Eye (tissue), 1 donor: ENCODE measurements around the gene TNXB.
"Not testable (repeated sequence)": the region's sequence is repeated elsewhere in the genome, so short reads cannot be mapped to it uniquely, and the experiment has no call there.

Experiments
- DNase-seq: peaks from one replicate; pipeline ENCODE4 v3.0.0-alpha.2; 2015

The TNXB gene

DNA sequence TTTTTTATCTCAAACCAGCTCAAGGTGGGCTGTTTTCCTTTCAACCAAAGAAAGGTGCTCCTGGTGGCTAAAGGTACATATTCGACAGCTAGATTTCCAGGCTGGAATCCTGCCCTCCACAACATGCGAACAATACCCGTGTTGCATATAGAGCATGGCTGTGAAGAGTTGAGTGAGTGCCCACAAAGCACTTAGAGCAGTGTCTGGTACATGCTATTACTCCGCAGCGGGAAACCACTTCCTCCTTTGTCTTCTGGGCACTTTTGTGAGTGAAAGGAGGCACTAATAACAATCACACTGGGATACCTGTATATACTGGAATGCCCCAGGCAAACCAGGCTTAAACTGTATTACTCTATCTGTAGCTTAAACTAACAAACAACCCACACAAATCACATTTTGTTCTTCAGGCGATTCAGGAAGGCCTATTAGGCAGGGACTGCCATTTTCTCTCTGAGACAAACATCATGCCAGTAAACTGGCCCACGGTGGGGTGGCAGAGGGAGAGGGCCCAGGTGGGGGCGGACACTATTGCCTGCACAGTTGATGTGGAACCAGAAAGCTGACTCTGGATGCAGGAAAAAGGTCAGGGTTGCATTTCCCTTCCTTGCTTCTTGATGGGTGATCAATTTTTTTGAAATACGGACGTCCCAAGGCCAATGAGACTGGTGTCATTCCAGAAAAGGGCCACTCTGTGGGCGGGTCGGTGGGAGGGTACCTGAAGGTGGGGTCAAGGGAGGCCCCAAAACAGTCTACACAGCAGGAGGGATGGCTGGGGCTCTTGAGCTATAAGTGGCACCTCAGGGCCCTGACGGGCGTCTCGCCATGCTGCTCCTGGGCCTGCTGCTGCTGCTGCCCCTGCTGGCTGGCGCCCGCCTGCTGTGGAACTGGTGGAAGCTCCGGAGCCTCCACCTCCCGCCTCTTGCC lies 71.3 kb downstream of the TNXB start, which contains the start of gene CYP21A2:
TSS of gene CYP21A2 (plus strand) at position 818 of the 927 bp plus-strand sequence. CDS start at position 826, 8 bp downstream.
- not testable (repeated sequence) for DNase-seq

DNA sequence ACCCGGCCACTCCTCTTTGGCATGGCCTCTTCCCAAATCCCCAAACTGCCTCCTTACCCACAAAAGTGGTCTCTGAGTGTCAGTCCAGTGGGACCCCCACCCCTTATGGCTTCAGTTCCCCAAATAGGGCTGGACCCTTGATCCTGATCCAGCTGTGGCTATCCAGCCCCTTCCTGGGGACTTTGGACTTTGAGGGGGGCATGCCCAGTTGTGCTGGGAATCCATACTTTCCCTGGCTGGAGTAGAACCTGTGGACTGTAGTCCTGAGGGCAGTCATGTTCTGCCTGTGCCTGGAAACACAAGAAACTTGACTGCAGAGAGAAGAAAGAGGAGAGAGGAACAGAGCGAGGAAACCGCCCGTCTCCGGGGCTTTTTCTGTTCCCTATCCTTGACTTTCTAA lies 72.0 kb downstream of the TNXB start:
- DNase-seq: not testable (repeated sequence)

DNA sequence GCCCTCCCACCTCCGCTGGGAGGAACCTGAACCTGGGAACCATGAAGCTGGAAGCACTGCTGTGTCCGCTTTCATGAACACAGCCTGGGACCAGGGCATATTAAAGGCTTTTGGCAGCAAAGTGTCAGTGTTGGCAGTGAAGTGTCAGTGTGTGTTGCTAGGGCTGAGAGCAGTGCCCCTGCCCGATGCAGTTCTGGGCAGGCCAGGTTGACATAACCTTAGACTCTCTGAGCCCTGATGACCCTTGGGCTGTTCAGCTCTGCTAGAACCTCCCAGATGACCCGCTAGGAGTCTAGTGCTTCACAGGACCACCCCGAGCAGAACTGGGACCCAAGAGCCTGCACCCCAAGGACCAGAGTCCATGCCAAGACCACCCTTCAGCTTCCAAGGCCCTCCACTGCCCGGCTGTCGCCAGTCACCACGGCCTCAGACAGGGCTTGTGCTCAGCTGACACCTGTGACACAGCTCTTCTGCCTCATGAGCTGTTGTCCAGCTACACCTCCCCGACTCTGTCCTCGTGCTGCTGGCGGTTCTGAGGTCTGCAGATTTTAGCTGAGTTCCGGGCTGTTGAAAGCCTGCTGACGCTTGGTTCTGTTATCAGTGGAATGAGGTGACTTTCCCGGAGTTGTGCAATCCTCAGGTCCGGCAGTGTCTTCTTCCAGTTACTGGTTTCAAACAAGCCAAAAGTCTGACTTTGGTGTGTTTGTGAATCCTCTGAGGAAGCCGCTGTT lies 73.7 kb downstream of the TNXB start:
- DNase-seq: not testable (repeated sequence)

DNA sequence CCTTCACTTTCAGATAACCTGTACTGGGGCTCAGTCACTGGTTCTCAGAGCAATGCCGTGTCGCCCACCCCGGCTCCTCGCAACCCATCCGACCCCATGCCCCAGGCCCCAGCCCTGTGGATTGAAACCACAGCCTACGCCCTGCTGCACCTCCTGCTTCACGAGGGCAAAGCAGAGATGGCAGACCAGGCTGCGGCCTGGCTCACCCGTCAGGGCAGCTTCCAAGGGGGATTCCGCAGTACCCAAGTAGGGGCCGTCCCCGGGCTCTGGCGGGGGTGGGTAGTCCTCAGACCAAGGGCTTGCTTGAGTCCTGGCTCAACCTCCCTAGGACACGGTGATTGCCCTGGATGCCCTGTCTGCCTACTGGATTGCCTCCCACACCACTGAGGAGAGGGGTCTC lies 79.6 kb downstream of the TNXB start:
- not testable (repeated sequence) for DNase-seq

DNA sequence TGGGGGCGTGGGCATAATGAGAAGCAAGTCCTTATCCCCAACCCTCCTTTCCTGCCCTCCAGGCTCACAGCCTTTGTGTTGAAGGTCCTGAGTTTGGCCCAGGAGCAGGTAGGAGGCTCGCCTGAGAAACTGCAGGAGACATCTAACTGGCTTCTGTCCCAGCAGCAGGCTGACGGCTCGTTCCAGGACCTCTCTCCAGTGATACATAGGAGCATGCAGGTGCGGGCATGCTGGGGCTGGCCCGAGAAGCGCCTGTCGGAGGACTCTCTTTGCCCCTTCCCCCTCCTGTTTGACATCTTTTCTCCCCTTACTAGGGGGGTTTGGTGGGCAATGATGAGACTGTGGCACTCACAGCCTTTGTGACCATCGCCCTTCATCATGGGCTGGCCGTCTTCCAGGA lies 80.5 kb downstream of the TNXB start:
- DNase-seq: not testable (repeated sequence)

DNA sequence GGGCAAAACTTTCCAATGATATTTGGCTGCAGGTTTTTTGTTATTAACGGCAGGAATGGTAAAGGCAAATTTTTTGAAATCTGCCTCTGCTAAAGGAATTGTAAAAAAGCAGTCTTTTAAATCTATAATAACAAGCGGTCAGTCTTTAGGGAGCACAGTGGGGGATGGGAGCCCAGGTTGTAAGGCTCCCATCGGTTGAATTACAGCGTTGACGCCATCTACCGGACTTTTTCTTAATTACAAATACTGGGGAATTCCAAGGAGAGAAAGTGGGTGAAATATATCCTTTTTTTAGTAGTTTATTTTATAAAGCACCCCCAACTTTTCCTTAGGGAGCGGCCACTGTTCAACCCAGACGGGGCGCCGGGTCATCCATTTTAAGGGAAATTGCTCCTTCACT lies 87.0 kb downstream of the TNXB start:
- DNase-seq: not testable (repeated sequence)

DNA sequence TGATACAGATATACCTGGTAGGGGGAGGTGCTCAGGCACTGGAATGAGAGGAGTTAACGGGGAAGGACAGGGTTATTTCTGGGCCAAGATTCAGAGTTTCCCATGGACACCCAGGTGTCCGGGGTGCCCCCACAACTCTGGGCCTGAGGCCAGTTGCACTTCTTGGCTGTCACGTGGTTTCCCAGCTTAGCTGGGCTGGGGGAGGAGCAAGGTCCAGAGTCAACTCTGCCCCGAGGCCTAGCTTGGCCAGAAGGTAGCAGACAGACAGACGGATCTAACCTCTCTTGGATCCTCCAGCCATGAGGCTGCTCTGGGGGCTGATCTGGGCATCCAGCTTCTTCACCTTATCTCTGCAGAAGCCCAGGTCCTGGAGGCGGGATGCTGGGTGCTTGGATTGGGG lies 94.6 kb downstream of the TNXB start, which contains the start of gene C4B:
TSS of gene C4B (plus strand) at position 249 of the 400 bp plus-strand sequence. CDS start at position 300, 51 bp downstream.
- not testable (repeated sequence) for DNase-seq

DNA sequence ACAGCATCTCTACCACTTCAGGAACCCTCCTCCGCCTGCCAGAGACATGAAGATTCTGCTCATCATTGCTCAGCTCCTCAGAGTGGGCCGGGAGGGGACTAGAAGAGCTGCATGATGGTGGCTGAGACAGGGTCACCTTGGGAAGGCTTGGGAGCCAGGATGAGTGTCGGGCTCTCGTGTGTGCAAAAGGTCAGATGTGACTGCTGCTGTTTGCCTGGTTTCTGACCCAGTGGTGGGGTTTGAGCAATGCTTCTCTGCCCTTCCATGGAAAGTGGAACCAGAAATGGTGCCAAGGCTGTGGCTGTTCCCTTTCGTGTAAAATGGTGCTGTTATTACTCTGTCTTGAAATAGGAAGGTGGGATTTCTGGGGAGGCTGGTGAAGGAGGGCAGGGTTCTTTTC lies 95.4 kb downstream of the TNXB start:
- not testable (repeated sequence) for DNase-seq

DNA sequence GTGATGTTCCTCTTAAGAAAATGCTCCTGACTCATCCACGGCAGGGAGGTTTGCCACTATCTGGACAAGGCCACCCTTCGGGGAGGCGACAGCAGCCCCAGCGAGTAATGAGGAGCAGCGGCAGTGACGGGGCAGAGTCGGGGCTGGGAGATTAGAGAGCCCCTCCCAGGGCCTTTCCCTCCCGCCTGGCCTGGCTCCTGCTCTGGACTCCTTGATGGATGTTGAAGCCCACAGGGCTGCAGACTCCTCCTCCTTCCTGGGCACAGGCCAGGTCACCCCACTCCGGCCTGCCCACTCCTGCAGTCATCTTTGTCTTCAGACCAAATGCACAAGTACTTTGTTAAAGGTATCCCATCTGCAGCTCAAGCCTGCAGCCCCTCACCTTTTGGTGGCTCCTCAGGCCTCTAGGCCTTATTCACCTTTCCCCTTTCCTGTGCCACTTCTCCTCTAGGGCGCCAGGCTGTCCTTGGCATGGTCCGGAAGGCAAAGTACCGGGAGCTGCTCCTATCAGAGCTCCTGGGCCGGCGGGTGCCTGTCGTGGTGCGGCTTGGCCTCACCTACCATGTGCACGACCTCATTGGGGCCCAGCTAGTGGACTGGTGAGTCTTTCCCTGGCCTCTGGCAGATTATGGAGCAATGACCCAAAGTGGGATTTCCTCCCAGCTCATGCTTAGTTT lies 96.1 kb downstream of the TNXB start:
- DNase-seq: not testable (repeated sequence)

DNA sequence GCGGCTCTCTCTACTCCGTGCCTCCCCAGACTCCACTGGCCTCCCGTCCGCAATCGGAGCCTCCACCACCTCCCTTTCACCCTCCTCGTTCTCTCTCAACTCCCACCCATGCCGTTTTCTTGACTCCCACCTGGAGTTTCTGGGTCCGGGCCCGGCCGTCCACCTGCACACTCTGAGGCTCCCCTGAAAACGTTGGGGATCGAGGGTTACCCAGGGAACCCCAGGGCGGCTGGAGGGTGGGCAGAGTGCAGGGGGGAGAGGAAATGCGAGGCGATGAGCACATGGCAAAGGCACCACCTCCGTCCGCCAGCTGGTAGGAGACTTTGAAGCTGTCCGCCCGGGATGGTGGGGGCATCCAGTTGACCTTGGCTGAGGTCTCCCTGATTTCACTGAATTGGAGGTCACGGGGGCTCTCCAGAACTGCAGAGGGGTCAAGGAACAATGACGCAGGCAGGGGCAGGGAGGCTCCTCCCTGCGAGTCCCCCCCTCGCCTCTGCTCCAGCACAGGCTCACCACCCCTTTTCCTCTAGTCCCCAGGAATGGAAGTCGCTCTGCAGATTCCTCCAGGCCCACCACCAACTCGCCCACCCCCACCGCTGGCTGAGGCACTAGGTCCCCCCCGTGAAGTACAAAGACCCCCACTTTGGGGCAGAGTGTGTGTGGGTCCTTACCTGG lies 98.1 kb downstream of the TNXB start:
- not testable (repeated sequence) for DNase-seq

DNA sequence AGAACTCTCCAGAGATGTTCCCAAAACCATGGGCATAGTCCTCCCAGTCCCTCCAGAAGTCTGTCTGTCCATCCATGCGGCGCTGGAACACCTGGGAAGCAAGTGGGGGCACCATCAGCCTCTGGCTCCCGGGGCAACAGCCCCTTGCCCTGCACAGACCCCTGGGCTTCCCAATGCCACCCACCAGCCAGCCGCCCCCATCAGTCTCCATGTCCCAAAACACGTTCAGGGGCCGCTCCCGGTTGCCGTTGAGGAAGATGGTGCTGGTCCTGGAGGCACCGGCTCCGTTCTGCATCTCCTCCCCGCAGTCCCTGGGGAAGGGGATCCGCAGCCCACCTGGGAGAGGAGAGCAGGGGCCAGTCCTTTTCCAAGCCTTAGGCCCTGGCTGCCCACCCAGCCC lies 99.6 kb downstream of the TNXB start:
- not testable (repeated sequence) for DNase-seq

DNA sequence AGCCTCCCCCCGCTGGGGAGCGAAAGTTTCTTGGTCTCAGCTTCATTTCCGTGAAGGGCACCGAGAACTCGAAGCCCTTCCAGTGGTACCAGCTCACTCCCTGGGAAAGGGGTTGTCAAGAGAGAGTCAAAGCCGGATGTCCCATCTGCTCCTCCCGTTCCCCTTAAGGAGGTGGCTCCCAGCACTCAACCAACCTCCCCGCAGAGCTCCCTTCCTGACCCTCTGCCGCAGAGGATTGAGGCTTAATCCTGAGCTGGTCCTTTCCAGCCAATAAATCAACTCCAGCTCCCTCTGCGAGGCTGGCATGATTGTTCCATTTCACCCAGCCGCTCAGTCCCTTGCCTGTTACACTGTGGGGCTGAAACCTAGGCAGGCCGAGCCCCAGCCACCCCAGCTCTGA lies 100.5 kb downstream of the TNXB start:
- DNase-seq: not testable (repeated sequence)

DNA sequence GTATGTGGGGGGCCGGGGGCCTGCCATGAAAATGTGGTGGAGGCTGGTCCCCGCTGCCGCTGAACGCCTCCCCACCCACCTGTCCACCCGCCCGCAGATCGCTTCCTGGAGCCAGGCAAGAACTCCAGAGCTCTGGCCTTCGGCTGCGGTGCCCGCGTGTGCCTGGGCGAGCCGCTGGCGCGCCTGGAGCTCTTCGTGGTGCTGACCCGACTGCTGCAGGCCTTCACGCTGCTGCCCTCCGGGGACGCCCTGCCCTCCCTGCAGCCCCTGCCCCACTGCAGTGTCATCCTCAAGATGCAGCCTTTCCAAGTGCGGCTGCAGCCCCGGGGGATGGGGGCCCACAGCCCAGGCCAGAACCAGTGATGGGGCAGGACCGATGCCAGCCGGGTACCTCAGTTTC lies 101.1 kb downstream of the TNXB start:
- DNase-seq: not testable (repeated sequence)

DNA sequence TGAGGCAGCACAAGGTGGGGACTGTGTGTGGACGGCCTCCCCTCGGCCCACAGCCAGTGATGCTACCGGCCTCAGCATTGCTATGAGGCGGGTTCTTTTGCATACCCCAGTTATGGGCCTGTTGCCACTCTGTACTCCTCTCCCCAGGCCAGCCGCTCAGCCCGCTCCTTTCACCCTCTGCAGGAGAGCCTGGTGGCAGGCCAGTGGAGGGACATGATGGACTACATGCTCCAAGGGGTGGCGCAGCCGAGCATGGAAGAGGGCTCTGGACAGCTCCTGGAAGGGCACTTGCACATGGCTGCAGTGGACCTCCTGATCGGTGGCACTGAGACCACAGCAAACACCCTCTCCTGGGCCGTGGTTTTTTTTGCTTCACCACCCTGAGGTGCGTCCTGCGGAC lies 102.1 kb downstream of the TNXB start:
- DNase-seq: not testable (repeated sequence)

DNA sequence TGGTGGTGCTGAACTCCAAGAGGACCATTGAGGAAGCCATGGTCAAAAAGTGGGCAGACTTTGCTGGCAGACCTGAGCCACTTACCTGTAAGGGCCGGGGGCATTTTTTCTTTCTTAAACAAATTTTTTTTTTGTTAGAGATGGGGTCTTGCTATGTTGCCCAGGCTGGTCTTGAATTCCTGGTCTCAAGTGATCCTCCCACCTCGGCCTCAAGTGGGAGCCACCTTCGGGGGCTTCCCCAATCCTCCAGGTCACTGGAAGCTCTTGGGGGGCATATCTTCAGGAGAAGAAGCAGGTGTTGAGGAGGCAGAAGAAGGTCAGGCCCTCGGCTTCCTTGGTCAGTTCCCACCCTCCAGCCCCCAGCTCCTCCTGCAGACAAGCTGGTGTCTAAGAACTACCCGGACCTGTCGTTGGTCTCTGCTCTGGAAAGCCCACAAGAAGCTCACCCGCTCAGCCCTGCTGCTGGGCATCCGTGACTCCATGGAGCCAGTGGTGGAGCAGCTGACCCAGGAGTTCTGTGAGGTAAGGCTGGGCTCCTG lies 103.1 kb downstream of the TNXB start:
- not testable (repeated sequence) for DNase-seq

DNA sequence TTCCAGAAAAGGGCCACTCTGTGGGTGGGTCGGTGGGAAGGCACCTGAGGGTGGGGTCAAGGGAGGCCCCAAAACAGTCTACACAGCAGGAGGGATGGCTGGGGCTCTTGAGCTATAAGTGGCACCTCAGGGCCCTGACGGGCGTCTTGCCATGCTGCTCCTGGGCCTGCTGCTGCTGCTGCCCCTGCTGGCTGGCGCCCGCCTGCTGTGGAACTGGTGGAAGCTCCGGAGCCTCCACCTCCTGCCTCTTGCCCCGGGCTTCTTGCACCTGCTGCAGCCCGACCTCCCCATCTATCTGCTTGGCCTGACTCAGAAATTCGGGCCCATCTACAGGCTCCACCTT lies 103.6 kb downstream of the TNXB start:
- DNase-seq: not testable (repeated sequence)

DNA sequence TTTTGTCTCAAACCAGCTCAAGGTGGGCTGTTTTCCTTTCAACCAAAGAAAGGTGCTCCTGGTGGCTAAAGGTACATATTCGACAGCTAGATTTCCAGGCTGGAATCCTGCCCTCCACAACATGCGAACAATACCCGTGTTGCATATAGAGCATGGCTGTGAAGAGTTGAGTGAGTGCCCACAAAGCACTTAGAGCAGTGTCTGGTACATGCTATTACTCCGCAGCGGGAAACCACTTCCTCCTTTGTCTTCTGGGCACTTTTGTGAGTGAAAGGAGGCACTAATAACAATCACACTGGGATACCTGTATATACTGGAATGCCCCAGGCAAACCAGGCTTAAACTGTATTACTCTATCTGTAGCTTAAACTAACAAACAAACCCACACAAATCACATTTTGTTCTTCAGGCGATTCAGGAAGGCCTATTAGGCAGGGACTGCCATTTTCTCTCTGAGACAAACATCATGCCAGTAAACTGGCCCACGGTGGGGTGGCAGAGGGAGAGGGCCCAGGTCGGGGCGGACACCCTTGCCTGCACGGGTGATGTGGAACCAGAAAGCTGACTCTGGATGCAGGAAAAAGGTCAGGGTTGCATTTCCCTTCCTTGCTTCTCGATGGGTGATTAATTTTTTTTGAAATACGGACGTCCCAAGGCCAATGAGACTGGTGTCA lies 104.1 kb downstream of the TNXB start:
- DNase-seq: not testable (repeated sequence)

DNA sequence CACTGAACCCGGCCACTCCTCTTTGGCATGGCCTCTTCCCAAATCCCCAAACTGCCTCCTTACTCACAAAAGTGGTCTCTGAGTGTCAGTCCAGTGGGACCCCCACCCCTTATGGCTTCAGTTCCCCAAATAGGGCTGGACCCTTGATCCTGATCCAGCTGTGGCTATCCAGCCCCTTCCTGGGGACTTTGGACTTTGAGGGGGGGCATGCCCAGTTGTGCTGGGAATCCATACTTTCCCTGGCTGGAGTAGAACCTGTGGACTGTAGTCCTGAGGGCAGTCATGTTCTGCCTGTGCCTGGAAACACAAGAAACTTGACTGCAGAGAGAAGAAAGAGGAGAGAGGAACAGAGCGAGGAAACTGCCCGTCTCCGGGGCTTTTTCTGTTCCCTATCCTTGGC lies 104.7 kb downstream of the TNXB start:
- DNase-seq: not testable (repeated sequence)

DNA sequence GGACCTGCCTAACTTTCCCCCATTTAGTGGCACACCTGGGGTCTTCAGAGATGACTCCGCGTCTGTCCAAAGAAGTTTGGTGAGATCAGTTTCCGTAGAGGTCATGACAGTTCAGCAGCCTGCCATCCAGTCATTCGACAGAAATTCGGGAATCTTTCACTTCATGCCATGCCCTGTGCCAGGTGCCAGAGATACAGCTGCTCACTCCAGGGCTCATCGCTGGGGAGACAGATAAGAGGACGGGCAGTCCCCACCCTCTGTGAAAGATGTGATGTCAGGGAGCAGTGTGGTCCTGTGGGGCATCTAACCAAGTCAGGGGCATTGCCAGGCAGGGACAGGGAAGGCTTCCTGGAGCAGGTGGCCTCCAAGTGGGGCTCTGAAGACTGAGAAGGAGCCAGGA lies 105.8 kb downstream of the TNXB start:
- not testable (repeated sequence) for DNase-seq

DNA sequence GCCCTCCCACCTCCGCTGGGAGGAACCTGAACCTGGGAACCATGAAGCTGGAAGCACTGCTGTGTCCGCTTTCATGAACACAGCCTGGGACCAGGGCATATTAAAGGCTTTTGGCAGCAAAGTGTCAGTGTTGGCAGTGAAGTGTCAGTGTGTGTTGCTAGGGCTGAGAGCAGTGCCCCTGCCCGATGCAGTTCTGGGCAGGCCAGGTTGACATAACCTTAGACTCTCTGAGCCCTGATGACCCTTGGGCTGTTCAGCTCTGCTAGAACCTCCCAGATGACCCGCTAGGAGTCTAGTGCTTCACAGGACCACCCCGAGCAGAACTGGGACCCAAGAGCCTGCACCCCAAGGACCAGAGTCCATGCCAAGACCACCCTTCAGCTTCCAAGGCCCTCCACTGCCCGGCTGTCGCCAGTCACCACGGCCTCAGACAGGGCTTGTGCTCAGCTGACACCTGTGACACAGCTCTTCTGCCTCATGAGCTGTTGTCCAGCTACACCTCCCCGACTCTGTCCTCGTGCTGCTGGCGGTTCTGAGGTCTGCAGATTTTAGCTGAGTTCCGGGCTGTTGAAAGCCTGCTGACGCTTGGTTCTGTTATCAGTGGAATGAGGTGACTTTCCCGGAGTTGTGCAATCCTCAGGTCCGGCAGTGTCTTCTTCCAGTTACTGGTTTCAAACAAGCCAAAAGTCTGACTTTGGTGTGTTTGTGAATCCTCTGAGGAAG lies 106.4 kb downstream of the TNXB start:
- DNase-seq: not testable (repeated sequence)

DNA sequence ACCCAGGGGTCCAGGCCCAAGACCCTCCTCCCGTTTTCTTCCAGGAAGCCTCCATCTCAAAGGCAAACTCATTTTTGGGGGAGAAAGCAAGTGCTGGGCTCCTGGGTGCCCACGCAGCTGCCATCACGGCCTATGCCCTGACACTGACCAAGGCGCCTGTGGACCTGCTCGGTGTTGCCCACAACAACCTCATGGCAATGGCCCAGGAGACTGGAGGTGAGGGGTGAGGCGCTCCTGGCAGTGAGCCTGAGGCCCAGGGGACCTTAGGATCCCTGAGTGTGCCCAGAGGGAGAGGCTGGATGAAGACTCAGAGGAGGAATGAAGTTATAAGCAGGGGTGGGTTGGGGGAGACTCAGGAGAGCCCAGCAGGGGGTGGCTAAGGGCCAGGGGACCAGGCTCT lies 112.8 kb downstream of the TNXB start:
- DNase-seq: not testable (repeated sequence)
